GM12892 (cell line): Measurements from ENCODE around the gene RAMP3.

Source experiments
- POLR2A ChIP-seq: IDR thresholded peaks from 2 replicates; pipeline ENCODE4 v1.6.1; 2011; ENCODE audit warnings: low read depth, low read length, control low read depth
- POLR2AphosphoS5 ChIP-seq: IDR thresholded peaks from 2 replicates; pipeline ENCODE4 v1.6.1; 2011; ENCODE audit warnings: low read depth, low read length, control low read depth

- TF ChIP-seq POLR2A (no peak), POLR2AphosphoS5 (no peak)
Observed at GRCh38 chr7:45155357-45155900, 2.2 kb upstream of the RAMP3 start.
